Keratinocyte (primary cell): ENCODE measurements around the gene KRT34. TPM values are rescaled to one million over a fixed set of nuclear protein-coding genes. Genes with fewer than 3 reads are reported as not detected.

Experiments used
- DNase-seq: peaks from one replicate; pipeline ENCODE4 v3.0.0-alpha.2; 2011; ENCODE audit warnings: low read depth, missing footprints, low spot score
- FAIRE-seq: peaks from 2 replicates; lab custom pipeline; 2011; peaks lifted over from hg19 to GRCh38; lab: Jason Lieb, UNC
- H2AFZ ChIP-seq: 2 replicates; pipeline ENCODE4 v1.6.0; 2012; ENCODE audit warnings: low read length, control low read depth, inconsistent platforms; ENCODE audit not compliant: control insufficient read depth
- H3K27ac ChIP-seq: 2 replicates; pipeline ENCODE4 v1.5.1; 2011; ENCODE audit warnings: low read length; ENCODE audit not compliant: control insufficient read depth, insufficient read depth
- H3K27me3 ChIP-seq: 3 replicates; pipeline ENCODE4 v1.6.0; 2011; ENCODE audit warnings: low read length; ENCODE audit not compliant: control insufficient read depth, insufficient read depth; ENCODE audit errors: extremely low read depth
- H3K36me3 ChIP-seq, 2 experiments: 2 replicates in 1 of 2; 3 replicates in 1 of 2; pipeline ENCODE4 v1.5.1; 2011; ENCODE audit warnings: low read length in 2 of 2, mild to moderate bottlenecking in 1 of 2; ENCODE audit not compliant: control insufficient read depth in 2 of 2, insufficient read depth in 2 of 2; ENCODE audit errors: extremely low read depth in 1 of 2
- H3K4me1 ChIP-seq: 3 replicates; pipeline ENCODE4 v1.5.1; 2011; ENCODE audit warnings: low read length; ENCODE audit not compliant: control insufficient read depth, insufficient read depth; ENCODE audit errors: extremely low read depth
- H3K4me2 ChIP-seq: 3 replicates; pipeline ENCODE4 v1.6.0; 2011; ENCODE audit warnings: low read depth, low read length; ENCODE audit not compliant: control insufficient read depth, insufficient read depth; ENCODE audit errors: extremely low read depth
- H3K4me3 ChIP-seq, 3 experiments: fragments of 200-600 bp in 1 of 3; sonication (generic) in 1 of 3; 2 replicates in 2 of 3; 3 replicates in 1 of 3; pipeline ENCODE4 v1.5.1; 2011 to 2016; ENCODE audit warnings: low read length in 3 of 3, mild to moderate bottlenecking in 3 of 3, control low read depth in 2 of 3, inconsistent platforms in 1 of 3, low read depth in 1 of 3, mixed read lengths in 1 of 3, mixed run types in 1 of 3, moderate library complexity in 1 of 3; ENCODE audit not compliant: control insufficient read depth in 2 of 3, insufficient read depth in 2 of 3; ENCODE audit errors: extremely low read depth in 1 of 3
- H3K79me2 ChIP-seq: 2 replicates; pipeline ENCODE4 v1.6.0; 2012; ENCODE audit warnings: low read length; ENCODE audit not compliant: control insufficient read depth, insufficient read depth
- H3K9ac ChIP-seq: 3 replicates; pipeline ENCODE4 v1.6.0; 2011; ENCODE audit warnings: low read length; ENCODE audit not compliant: control insufficient read depth, insufficient read depth; ENCODE audit errors: extremely low read depth
- H3K9me1 ChIP-seq: 3 replicates; pipeline ENCODE4 v1.6.0; 2011; ENCODE audit warnings: low read length; ENCODE audit not compliant: control insufficient read depth, insufficient read depth; ENCODE audit errors: extremely low read depth
- H3K9me3 ChIP-seq: 2 replicates; pipeline ENCODE4 v1.5.1; 2012; ENCODE audit warnings: low read depth, low read length; ENCODE audit not compliant: control insufficient read depth
- H4K20me1 ChIP-seq: 3 replicates; pipeline ENCODE4 v1.6.0; 2011; ENCODE audit warnings: low read length; ENCODE audit not compliant: control insufficient read depth, insufficient read depth; ENCODE audit errors: extremely low read depth
- CTCF ChIP-seq, 3 experiments: IDR thresholded peaks in 1 of 3; conservative IDR thresholded peaks in 1 of 3; optimal IDR thresholded peaks in 1 of 3; 2 replicates in 2 of 3; 3 replicates in 1 of 3; pipeline versions ENCODE3 to v1.5.1; 2011; ENCODE audit warnings: low read length in 3 of 3, mild to moderate bottlenecking in 3 of 3, moderate library complexity in 2 of 3, control low read depth in 1 of 3, inconsistent platforms in 1 of 3; ENCODE audit not compliant: insufficient read depth in 2 of 3; ENCODE audit errors: extremely low read depth in 1 of 3
- EZH2 ChIP-seq: IDR thresholded peaks from one replicate; pipeline ENCODE4 v1.6.1; 2012; ENCODE audit warnings: inconsistent platforms, mild to moderate bottlenecking, low read length, moderate library complexity
- dilution Hi-C: fragments of 300-500 bp; cut with MboI; formaldehyde crosslinking; loops from one replicate; pipeline ENCODE4 v1.7.0; 2020; ENCODE audit warnings: low sequenced_read_pairs; ENCODE audit not compliant: extremely low pct_ligation_motif_present
- polyA plus RNA-seq, 5 experiments: library from polyadenylated mRNA; depleted of rRNA in 3 of 5; stranded (reverse) in 3 of 5; stranded (forward) in 1 of 5; unstranded in 1 of 5; fragments of >200 nt; gene quantifications; 1 replicate in 1 of 5; 2 replicates in 3 of 5; 3 replicates in 1 of 5; pipeline versions ENCODE4 v1.2.1 to v1.2.3, GENCODE V29; 2011 to 2012; ENCODE audit warnings: missing spikeins in 2 of 5, low read depth in 1 of 5, low replicate concordance in 1 of 5

KRT34 gene
- polyA plus RNA-seq, 1 donor (not counting 4 experiments of a cell fraction or from before 2014, with no cell fraction given): 4.8 TPM

GRCh38 chr17:41340934-41341861 lies 40.9 kb downstream of the KRT34 start:
- H3K4me2 ChIP-seq: no peak overlapping the region
- H3K27me3 ChIP-seq: no peaks in the 10 kb centered on the region
- no peaks in the 10 kb centered on the region for H3K79me2 ChIP-seq
- FAIRE-seq (no peak), DNase-seq (no peak)
- no peak overlapping the region for H3K4me3 ChIP-seq
- TF ChIP-seq CTCF (optimal IDR thresholded peaks at IDR 0.05 in 1 of 3, IDR thresholded peaks at IDR 0.05 in 1 of 3, conservative IDR thresholded peaks at IDR 0.05 in 1 of 3; ENCODE audit: extremely low read depth in 1 of 3, insufficient read depth in 2 of 3, low read length in 3 of 3) (no peak), EZH2 (no peak)
- no peaks in the 10 kb centered on the region for H4K20me1 ChIP-seq
- no peaks in the 10 kb centered on the region for H3K9me3 ChIP-seq
- no peak overlapping the region for H2AFZ ChIP-seq
- H3K36me3 ChIP-seq: no peaks in the 10 kb centered on the region
- no peak overlapping the region for H3K27ac ChIP-seq
- H3K9me1 ChIP-seq: no peaks in the 10 kb centered on the region
- no peak overlapping the region for H3K9ac ChIP-seq
- dilution Hi-C loops: no loop called here
- H3K4me1 ChIP-seq: peaks cover 15% of the 10 kb centered on the region

GRCh38 chr17:41340494-41340893 lies 41.6 kb downstream of the KRT34 start:
- Histone ChIP-seq H3K4me3 (no peak overlapping the region), H3K36me3 (no peaks in the 10 kb centered on the region), H4K20me1 (no peaks in the 10 kb centered on the region), H3K9me1 (no peaks in the 10 kb centered on the region), H3K4me1 (peaks cover 15% of the 10 kb centered on the region), H3K4me2 (no peak overlapping the region), H3K27me3 (no peaks in the 10 kb centered on the region), H3K9ac (no peak overlapping the region), H3K9me3 (no peaks in the 10 kb centered on the region), H3K27ac (no peak overlapping the region), H3K79me2 (no peaks in the 10 kb centered on the region), H2AFZ (no peak overlapping the region)
- FAIRE-seq: no peak
- TF ChIP-seq EZH2 (no peak), CTCF (optimal IDR thresholded peaks at IDR 0.05 in 1 of 3, IDR thresholded peaks at IDR 0.05 in 1 of 3, conservative IDR thresholded peaks at IDR 0.05 in 1 of 3; ENCODE audit: extremely low read depth in 1 of 3, insufficient read depth in 2 of 3, low read length in 3 of 3) (no peak)
- dilution Hi-C loops: no loop called here
- no peak for DNase-seq
